ENCODE measurements around the gene GC.
"Not testable (repeated sequence)": the region's sequence is repeated elsewhere in the genome, so short reads cannot be mapped to it uniquely, and the experiment has no call there.

The GC gene

DNA sequence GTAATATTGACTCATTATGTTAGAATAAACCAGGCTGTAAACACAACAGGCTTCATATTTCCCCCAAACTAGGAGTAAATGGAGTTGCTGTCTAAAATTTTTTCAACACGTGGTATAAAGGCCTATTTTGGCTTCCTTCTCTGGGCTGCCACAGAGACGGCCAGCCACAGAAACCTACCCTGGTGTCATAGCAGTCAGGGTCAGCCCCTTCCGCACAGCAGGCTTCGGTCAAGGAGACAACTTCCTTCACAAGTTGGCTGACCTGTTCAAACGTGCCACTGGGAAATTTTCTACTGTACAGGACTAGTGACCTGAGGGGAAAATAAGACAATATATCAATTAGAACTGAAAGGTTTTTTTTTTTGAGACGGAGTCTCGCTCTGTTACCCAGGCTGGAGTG, 15.8 kb downstream of the GC start:
- no peak for DNase-seq (ENCODE audit: low read depth in 3 of 3)

DNA sequence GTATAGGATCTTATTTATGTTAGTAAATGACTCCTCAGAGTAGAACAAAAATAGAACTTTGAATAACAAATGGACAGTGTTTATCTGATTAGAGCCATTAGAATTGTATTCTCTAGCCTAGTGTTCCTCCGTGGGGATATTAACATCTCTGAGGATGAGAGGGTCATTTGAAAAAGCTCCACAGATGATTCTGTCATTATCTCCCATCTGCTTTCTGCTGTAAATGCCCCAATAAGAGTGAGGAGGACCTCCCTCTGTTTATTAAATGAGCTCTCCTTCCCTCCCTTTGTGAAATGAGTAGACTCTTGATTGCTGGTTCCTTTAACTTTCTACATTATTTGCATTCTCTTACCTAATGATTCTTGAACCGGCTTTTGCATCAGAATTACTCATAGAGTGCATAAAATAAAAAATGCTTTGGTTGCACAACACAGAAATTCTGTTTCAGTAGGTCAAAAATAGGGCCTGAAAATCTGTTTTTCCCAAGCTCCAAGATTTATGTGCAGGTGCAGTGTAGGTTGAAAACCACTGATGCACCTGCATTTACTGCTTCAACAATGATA, 18.0 kb downstream of the GC start:
- no peak for DNase-seq (ENCODE audit: low read depth in 3 of 3)

GRCh38 chr4:71765350-71765749, 18.5 kb downstream of the GC start:
- DNase-seq (ENCODE audit: low read depth in 3 of 3) = no peak

DNA sequence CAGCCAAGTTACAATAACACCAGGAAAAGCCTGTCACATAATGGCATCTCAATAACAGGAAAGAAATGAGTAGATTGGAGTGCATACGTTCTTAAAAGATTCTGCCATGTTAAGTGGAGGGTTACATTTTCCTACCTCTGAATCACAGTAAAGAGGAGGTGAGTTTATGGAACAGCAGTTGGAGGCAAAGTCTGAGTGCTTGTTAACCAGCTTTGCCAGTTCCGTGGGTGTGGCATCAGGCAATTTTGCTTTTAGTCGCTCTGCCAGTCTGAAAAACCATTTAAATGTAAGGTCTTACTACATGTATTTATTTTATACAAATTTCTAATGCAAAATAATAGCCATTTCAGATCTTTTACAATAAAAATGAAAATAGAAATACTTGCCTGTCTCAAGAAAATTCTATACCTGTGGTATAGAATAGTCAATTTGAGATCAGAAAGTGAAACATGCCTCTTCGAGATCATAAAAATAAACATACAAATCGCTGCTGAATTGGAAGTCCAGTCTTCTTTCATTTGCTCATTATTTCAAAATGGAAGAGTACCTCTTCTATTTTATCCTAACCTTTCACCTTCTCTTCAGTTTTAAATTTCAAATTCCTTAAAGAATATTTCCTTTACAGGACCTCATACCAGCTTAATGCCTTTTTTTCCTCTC, 31.4 kb downstream of the GC start:
- no peak for DNase-seq (ENCODE audit: low read depth in 3 of 3)

GRCh38 chr4:71749008-71749594, 34.8 kb downstream of the GC start:
- DNase-seq (ENCODE audit: low read depth in 3 of 3) = no peak

GRCh38 chr4:71746379-71746778, 37.5 kb downstream of the GC start:
- no peak for DNase-seq (ENCODE audit: low read depth in 3 of 3)

DNA sequence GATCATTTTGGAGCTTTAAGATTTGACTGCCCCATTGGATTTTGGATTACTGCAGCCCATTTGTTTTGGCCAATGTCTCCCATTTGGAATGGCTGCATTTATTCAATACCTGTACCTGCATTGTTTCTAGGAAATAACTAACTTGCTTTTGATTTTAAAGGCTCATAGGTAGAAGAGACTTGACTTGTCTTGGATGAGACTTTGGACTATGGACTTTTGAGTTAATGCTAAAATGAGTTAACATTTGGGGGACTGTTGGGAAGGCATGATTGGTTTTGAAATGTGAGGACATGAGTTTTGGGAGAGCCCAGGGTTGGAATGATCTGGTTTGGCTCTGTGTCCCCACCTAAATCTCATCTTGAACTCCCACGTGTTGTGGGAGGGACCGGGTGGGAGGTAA, 45.1 kb downstream of the GC start:
- not testable (repeated sequence) for DNase-seq (ENCODE audit: low read depth in 3 of 3)

- DNase-seq (ENCODE audit: low read depth in 3 of 3) = no peak
Observed at GRCh38 chr4:71732706-71733105, 51.2 kb downstream of the GC start.

DNA sequence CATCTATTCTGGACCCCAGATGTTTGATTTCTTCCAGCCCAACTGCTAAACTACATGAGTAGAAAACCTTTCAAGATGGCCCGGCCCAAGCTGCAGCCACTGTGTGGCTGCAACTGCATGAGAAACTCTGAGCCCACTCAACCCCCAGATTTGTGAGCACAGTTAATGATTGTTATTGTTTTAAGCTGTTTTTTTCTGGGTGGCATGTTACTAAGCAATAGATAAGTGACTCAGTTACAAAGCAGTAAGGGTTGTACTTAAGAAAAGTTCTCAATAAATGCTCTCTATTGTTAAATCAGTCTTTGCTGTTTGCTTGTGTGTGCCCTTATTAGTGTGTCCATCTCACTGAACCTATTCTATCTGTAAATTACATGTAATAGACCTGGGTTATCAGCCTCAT, 51.8 kb downstream of the GC start:
- no peak for DNase-seq (ENCODE audit: low read depth in 3 of 3)

- no peak for DNase-seq (ENCODE audit: low read depth in 3 of 3)
Observed at GRCh38 chr4:71729856-71730255, 54.0 kb downstream of the GC start.

- no peak for DNase-seq (ENCODE audit: low read depth in 3 of 3)
Observed at GRCh38 chr4:71713611-71714203, 70.2 kb downstream of the GC start.

DNA sequence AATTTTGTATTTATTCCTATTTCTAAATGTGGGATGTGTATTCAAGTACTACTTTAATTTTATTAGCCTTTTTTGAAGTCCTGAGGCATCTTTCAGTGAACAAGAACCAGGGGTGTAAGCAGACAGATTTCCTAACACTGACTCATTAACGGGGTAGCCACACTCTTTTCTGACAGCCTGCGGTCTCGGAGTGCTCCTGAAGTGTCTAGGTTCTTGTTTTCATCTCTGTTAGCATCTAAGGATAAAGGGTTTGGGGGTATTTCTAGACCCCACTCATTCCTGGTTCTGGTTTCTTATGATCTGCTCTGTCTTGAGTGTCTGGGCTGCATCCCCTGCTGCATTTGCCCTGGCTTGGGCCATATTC, 71.9 kb downstream of the GC start:
- no peak for DNase-seq (ENCODE audit: low read depth in 3 of 3)

- no peak for DNase-seq (ENCODE audit: low read depth in 3 of 3)
Observed at GRCh38 chr4:71711044-71711984, 72.6 kb downstream of the GC start.

GRCh38 chr4:71709961-71710360, 73.9 kb downstream of the GC start:
- DNase-seq (ENCODE audit: low read depth in 3 of 3) = no peak

DNA sequence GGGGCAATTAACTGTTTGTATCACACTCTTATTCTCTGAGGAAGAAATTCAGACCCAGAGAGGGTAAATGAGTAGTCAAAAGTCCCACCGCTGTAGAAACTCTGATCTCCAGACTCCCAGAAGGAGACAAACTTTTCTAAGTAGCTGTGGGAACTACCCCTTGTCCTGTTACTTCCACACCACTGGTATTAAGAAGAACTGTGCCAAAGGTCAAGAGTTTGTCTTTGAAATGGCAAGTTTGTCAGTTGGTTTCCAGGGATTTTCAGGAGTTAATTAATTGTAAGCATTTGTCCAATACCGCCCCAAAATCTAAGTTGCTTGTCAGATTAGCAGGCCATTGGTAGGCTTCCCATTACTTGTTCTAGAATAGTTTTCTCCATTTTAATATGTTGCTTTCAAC, 85.7 kb downstream of the GC start:
- no peak for DNase-seq (ENCODE audit: low read depth in 3 of 3)

DNA sequence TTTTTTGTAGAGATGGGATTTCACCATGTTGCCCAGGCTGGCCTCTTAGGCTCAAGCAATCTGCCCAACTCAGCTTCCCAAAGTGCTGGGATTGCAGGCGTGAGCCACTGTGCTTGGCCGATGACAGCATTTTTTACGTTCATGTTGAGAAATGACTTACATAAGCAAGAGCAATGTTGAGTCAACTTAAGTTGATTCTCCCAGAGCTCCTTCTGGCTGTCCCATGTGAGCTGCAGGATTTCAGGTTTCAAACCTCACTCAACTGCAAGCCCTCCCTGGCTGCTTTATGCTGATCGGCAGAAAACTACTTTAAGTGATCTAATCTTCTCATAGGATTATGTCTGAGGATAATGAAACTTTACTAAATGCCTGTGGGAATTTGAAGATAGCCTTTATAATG, 86.8 kb downstream of the GC start:
- no peak for DNase-seq (ENCODE audit: low read depth in 3 of 3)

- no peak for DNase-seq (ENCODE audit: low read depth in 3 of 3)
Observed at GRCh38 chr4:71694961-71695360, 88.9 kb downstream of the GC start.

- no peak for DNase-seq (ENCODE audit: low read depth in 3 of 3)
Observed at GRCh38 chr4:71692963-71693362, 90.9 kb downstream of the GC start.

- no peak for DNase-seq (ENCODE audit: low read depth in 3 of 3)
Observed at GRCh38 chr4:71692198-71692597, 91.7 kb downstream of the GC start.

All from stimulated activated CD4-positive, alpha-beta T cell treated with anti-CD3 and anti-CD28 coated beads, TNF-alpha, amount 100 ng/mL, for 24 hours (primary cell).